Urothelium cell line (cell line): ENCODE data around the gene STX8.
"Not testable (repeated sequence)": the region's sequence is repeated elsewhere in the genome, so short reads cannot be mapped to it uniquely, and the experiment has no call there.

Experiments used
- DNase-seq: peaks from one replicate; pipeline ENCODE4 v3.0.0; 2011; ENCODE audit warnings: low spot score, mixed read lengths
- FAIRE-seq: peaks from 2 replicates; lab custom pipeline; 2011; peaks lifted over from hg19 to GRCh38; lab: Jason Lieb, UNC

The STX8 gene

GRCh38 chr17:9557161-9557755, 18.4 kb downstream of the STX8 start:
- FAIRE-seq (no peak), DNase-seq (no peak)

- peak; percentile 26 for DNase-seq
- not testable (repeated sequence) for FAIRE-seq
Observed at GRCh38 chr17:9554715-9555114, 20.9 kb downstream of the STX8 start.

- DNase-seq (no peak), FAIRE-seq (no peak)
Observed at GRCh38 chr17:9553596-9553995, 22.0 kb downstream of the STX8 start.

- DNase-seq (no peak), FAIRE-seq (no peak)
Observed at GRCh38 chr17:9553181-9553580, 22.4 kb downstream of the STX8 start.

- FAIRE-seq (no peak), DNase-seq (no peak)
Observed at GRCh38 chr17:9549215-9549614, 26.4 kb downstream of the STX8 start.

- no peak for FAIRE-seq
Observed at GRCh38 chr17:9544221-9544620, 31.4 kb downstream of the STX8 start.

GRCh38 chr17:9541718-9542117, 33.9 kb downstream of the STX8 start:
- FAIRE-seq (no peak), DNase-seq (no peak)

More at GRCh38 chr17:9544221-9544620, 31.4 kb downstream of the STX8 start:
- no peak for DNase-seq

GRCh38 chr17:9538626-9539025, 37.0 kb downstream of the STX8 start:
- DNase-seq, result no peak
- no peak for FAIRE-seq

GRCh38 chr17:9537177-9537776, 38.3 kb downstream of the STX8 start:
- FAIRE-seq (no peak), DNase-seq (no peak)

- no peak for DNase-seq
- FAIRE-seq, result no peak
Observed at GRCh38 chr17:9536061-9536460, 39.6 kb downstream of the STX8 start.

GRCh38 chr17:9533441-9533840, 42.2 kb downstream of the STX8 start:
- no peak for DNase-seq
- FAIRE-seq, result no peak

- no peak for DNase-seq
- FAIRE-seq, result no peak
Observed at GRCh38 chr17:9532715-9533114, 42.9 kb downstream of the STX8 start.

- DNase-seq (no peak), FAIRE-seq (no peak)
Observed at GRCh38 chr17:9531034-9531433, 44.6 kb downstream of the STX8 start.

GRCh38 chr17:9529033-9529700, 46.5 kb downstream of the STX8 start:
- FAIRE-seq (no peak), DNase-seq (no peak)

GRCh38 chr17:9527788-9528187, 47.8 kb downstream of the STX8 start:
- FAIRE-seq (no peak), DNase-seq (no peak)

- DNase-seq (peak; percentile 8), FAIRE-seq (no peak)
Observed at GRCh38 chr17:9522074-9522473, 53.5 kb downstream of the STX8 start.

- FAIRE-seq, result no peak
- DNase-seq, result no peak
Observed at GRCh38 chr17:9521062-9521461, 54.6 kb downstream of the STX8 start.

- FAIRE-seq, result no peak
- DNase-seq, result no peak
Observed at GRCh38 chr17:9520649-9521048, 55.0 kb downstream of the STX8 start.

GRCh38 chr17:9519583-9520272, 55.9 kb downstream of the STX8 start:
- FAIRE-seq (no peak), DNase-seq (no peak)

- no peak for DNase-seq
- no peak for FAIRE-seq
Observed at GRCh38 chr17:9517396-9517795, 58.2 kb downstream of the STX8 start.

GRCh38 chr17:9513266-9513665, 62.4 kb downstream of the STX8 start:
- DNase-seq (no peak), FAIRE-seq (no peak)
